Panc1 (cell line): ENCODE data around the gene CEMIP. TPM values are rescaled to one million over a fixed set of nuclear protein-coding genes. Genes with fewer than 3 reads are reported as not detected.

Experiments
- ATAC-seq: fragments of 200-7000 bp; cut with Tn5 transposase; 2 replicates; pipeline ENCODE4 v1.9.1; 2020; ENCODE audit warnings: mild to moderate bottlenecking, moderate library complexity
- BruUV-seq: library from RNA; stranded (reverse); fragments of 400-500 nt; replicated peaks from 2 replicates; lab custom pipeline; 2021; lab: Mats Ljungman, UMichigan
- CTCF ChIA-PET: fragments of 300-600 bp; sonication (Branson Sonifier 250); formaldehyde crosslinking; loops from one replicate; lab custom pipeline; 2022; ENCODE audit warnings: antibody characterized with exemption; lab: Charles Lee
- POLR2A ChIA-PET: fragments of 300-600 bp; sonication (Branson Sonifier 250); formaldehyde crosslinking; loops from one replicate; lab custom pipeline; 2022; ENCODE audit warnings: antibody characterized with exemption; lab: Charles Lee
- DNase-seq: peaks from one replicate; pipeline ENCODE4 v3.0.0-alpha.2; 2010; ENCODE audit warnings: low read depth, low spot score
- H3K27ac ChIP-seq: 2 replicates; pipeline ENCODE4 v1.5.1; 2011; ENCODE audit warnings: mild to moderate bottlenecking, low read length, inconsistent platforms
- H3K27me3 ChIP-seq: fragments of 200-500 bp; sonication (Bioruptor generic); 2 replicates; pipeline ENCODE4 v1.6.0; 2014; ENCODE audit warnings: low read length, inconsistent platforms; ENCODE audit not compliant: control insufficient read depth, insufficient read depth
- H3K36me3 ChIP-seq: fragments of 200-500 bp; sonication (Bioruptor generic); 2 replicates; pipeline ENCODE4 v1.5.1; 2014; ENCODE audit warnings: inconsistent platforms, mild to moderate bottlenecking, low read length, moderate library complexity; ENCODE audit not compliant: control insufficient read depth, insufficient read depth
- H3K4me1 ChIP-seq: 2 replicates; pipeline ENCODE4 v1.5.1; 2011; ENCODE audit warnings: inconsistent platforms, mild to moderate bottlenecking, low read length, moderate library complexity; ENCODE audit not compliant: control insufficient read depth, insufficient read depth
- H3K4me3 ChIP-seq, 2 experiments: 2 replicates each; pipeline ENCODE4 v1.5.1; 2011 to 2012; ENCODE audit warnings: low read depth in 2 of 2, low read length in 2 of 2, mild to moderate bottlenecking in 2 of 2, inconsistent platforms in 1 of 2, moderate library complexity in 1 of 2
- H3K9me3 ChIP-seq: fragments of 200-500 bp; sonication (Bioruptor generic); 2 replicates; pipeline ENCODE4 v1.5.1; 2014; ENCODE audit warnings: low read depth, mild to moderate bottlenecking, inconsistent platforms, low read length, moderate library complexity; ENCODE audit not compliant: control insufficient read depth, insufficient read depth
- POLR2AphosphoS5 ChIP-seq: IDR thresholded peaks from 2 replicates; pipeline ENCODE4 v1.6.1; 2012; ENCODE audit warnings: mild to moderate bottlenecking, low read depth, low read length, moderate library complexity
- SIN3A ChIP-seq: IDR thresholded peaks from 2 replicates; pipeline ENCODE4 v1.6.1; 2012; ENCODE audit warnings: low read depth, mild to moderate bottlenecking, low read length, moderate library complexity, borderline replicate concordance; ENCODE audit not compliant: insufficient read depth
- TCF7L2 ChIP-seq: IDR thresholded peaks from 2 replicates; pipeline ENCODE4 v1.6.1; 2011; ENCODE audit warnings: mild to moderate bottlenecking, low read depth, low read length, inconsistent platforms
- in situ Hi-C: cut with HindIII; loops from 2 replicates; pipeline ENCODE4 v1.10.0; 2016; ENCODE audit warnings: low sequenced_read_pairs, low pct_unique_long_range_greater_than_20kb
- intact Hi-C: fragments of 100-400 bp; cut with micrococcal nuclease; formaldehyde crosslinking; loops from one replicate; pipeline ENCODE4 v1.10.0; 2022; ENCODE audit not compliant: unreplicated experiment
- total RNA-seq: library from RNA; stranded (reverse); gene quantifications from one replicate; pipeline ENCODE4 v1.2.1, GENCODE V29; 2021; ENCODE audit not compliant: unreplicated experiment
- TF ChIP-seq, protein P1 (sequence below), 2 experiments: IDR thresholded peaks; 2 replicates each; pipeline ENCODE4 v1.6.1; 2011 to 2012; ENCODE audit warnings: low read depth in 2 of 2, control low read depth in 1 of 2, low read length in 1 of 2, mild to moderate bottlenecking in 1 of 2, moderate library complexity in 1 of 2; ENCODE audit not compliant: insufficient read depth in 1 of 2
- TF ChIP-seq, protein P2 (sequence below): fragments of 450-650 bp; IDR thresholded peaks from 2 replicates; pipeline ENCODE4 v1.5.1; 2017; ENCODE audit warnings: mild to moderate bottlenecking

The CEMIP gene
- total RNA-seq, 1 experiment from 2014 or later, result 0.46 TPM

- H3K27me3 ChIP-seq, result no peaks in the 10 kb centered on the region
- peaks cover 3% of the 10 kb centered on the region; the same call in 1 of the 2 replicates for H3K36me3 ChIP-seq
- H3K4me1 ChIP-seq, result peaks cover 5% of the 10 kb centered on the region; the same call in 1 of the 2 replicates
- intact Hi-C loops (no loop called here), in situ Hi-C loops (no loop called here)
- H3K4me3 ChIP-seq, result no peak overlapping the region
- DNase-seq (no peak), ATAC-seq (no peak)
- ChIA-PET POLR2A (no interaction called here), CTCF (interaction anchor here (0.6 kb wide), 1 partner anchor 124 kb away, joined by 3 read pairs; no protein-coding TSS in a partner anchor)
- no peaks in the 10 kb centered on the region for H3K9me3 ChIP-seq
- H3K27ac ChIP-seq, result no peak overlapping the region
- BruUV-seq, result no TSS peak
- TF ChIP-seq, protein P1, sequence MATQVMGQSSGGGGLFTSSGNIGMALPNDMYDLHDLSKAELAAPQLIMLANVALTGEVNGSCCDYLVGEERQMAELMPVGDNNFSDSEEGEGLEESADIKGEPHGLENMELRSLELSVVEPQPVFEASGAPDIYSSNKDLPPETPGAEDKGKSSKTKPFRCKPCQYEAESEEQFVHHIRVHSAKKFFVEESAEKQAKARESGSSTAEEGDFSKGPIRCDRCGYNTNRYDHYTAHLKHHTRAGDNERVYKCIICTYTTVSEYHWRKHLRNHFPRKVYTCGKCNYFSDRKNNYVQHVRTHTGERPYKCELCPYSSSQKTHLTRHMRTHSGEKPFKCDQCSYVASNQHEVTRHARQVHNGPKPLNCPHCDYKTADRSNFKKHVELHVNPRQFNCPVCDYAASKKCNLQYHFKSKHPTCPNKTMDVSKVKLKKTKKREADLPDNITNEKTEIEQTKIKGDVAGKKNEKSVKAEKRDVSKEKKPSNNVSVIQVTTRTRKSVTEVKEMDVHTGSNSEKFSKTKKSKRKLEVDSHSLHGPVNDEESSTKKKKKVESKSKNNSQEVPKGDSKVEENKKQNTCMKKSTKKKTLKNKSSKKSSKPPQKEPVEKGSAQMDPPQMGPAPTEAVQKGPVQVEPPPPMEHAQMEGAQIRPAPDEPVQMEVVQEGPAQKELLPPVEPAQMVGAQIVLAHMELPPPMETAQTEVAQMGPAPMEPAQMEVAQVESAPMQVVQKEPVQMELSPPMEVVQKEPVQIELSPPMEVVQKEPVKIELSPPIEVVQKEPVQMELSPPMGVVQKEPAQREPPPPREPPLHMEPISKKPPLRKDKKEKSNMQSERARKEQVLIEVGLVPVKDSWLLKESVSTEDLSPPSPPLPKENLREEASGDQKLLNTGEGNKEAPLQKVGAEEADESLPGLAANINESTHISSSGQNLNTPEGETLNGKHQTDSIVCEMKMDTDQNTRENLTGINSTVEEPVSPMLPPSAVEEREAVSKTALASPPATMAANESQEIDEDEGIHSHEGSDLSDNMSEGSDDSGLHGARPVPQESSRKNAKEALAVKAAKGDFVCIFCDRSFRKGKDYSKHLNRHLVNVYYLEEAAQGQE (IDR thresholded peaks at IDR 0.05; ENCODE audit: insufficient read depth in 1 of 2, low read depth in 2 of 2, low read length in 1 of 2), result no peak
- TF ChIP-seq POLR2AphosphoS5 (no peak), SIN3A (no peak), TCF7L2 (no peak)
- TF ChIP-seq, protein P2, sequence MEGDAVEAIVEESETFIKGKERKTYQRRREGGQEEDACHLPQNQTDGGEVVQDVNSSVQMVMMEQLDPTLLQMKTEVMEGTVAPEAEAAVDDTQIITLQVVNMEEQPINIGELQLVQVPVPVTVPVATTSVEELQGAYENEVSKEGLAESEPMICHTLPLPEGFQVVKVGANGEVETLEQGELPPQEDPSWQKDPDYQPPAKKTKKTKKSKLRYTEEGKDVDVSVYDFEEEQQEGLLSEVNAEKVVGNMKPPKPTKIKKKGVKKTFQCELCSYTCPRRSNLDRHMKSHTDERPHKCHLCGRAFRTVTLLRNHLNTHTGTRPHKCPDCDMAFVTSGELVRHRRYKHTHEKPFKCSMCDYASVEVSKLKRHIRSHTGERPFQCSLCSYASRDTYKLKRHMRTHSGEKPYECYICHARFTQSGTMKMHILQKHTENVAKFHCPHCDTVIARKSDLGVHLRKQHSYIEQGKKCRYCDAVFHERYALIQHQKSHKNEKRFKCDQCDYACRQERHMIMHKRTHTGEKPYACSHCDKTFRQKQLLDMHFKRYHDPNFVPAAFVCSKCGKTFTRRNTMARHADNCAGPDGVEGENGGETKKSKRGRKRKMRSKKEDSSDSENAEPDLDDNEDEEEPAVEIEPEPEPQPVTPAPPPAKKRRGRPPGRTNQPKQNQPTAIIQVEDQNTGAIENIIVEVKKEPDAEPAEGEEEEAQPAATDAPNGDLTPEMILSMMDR, result no peak
Measured at GRCh38 chr15:80982839-80983238, 203.7 kb downstream of the CEMIP start.

- TF ChIP-seq SIN3A, result no peak
- TF ChIP-seq POLR2AphosphoS5, result no peak
- TF ChIP-seq, protein P2, result no peak
- no peak for TF ChIP-seq TCF7L2
- TF ChIP-seq, protein P1 (IDR thresholded peaks at IDR 0.05; ENCODE audit: insufficient read depth in 1 of 2, low read depth in 2 of 2, low read length in 1 of 2), result no peak
- CTCF ChIA-PET, result no interaction called here
- Histone ChIP-seq H3K4me3 (no peak overlapping the region), H3K9me3 (no peaks in the 10 kb centered on the region), H3K27ac (no peak overlapping the region), H3K36me3 (peaks cover 7% of the 10 kb centered on the region), H3K4me1 (peaks cover 10% of the 10 kb centered on the region), H3K27me3 (no peaks in the 10 kb centered on the region)
- DNase-seq (no peak), ATAC-seq (no peak)
- intact Hi-C loops (no loop called here), in situ Hi-C loops (no loop called here)
- POLR2A ChIA-PET, result interaction anchor here (0.7 kb wide), 1 partner anchor 277 kb away, joined by 3 read pairs; no protein-coding TSS in a partner anchor
- no TSS peak for BruUV-seq
Measured at GRCh38 chr15:80984856-80985255, 205.7 kb downstream of the CEMIP start.
